WTC11 (cell line): ENCODE results near the gene RPN2. TPM values are rescaled to one million over a fixed set of nuclear protein-coding genes. Genes with fewer than 3 reads are reported as not detected.

Experiments used
- ATAC-seq: fragments of 200-7000 bp; cut with Tn5 transposase; 2 replicates; pipeline ENCODE4 v1.10.0; 2021; ENCODE audit warnings: mild to moderate bottlenecking, moderate library complexity
- CTCF ChIA-PET: fragments of 300-600 bp; sonication (Branson Sonifier 250); formaldehyde crosslinking; loops from one replicate; lab custom pipeline; 2021; ENCODE audit warnings: antibody characterized with exemption; lab: Charles Lee
- POLR2A ChIA-PET: fragments of 350-600 bp; sonication (Branson Sonifier 250); formaldehyde crosslinking; loops from one replicate; lab custom pipeline; 2021; ENCODE audit warnings: antibody characterized with exemption; lab: Charles Lee
- DNase-seq: peaks from one replicate; pipeline ENCODE4 v3.0.0; 2021; ENCODE audit warnings: low spot score
- H3K27ac Mint-ChIP-seq: 2 replicates; pipeline ENCODE4 v1.8.0; 2021; ENCODE audit warnings: mixed read lengths
- H3K27me3 Mint-ChIP-seq: 2 replicates; pipeline ENCODE4 v1.8.0; 2021; ENCODE audit warnings: low read depth, mild to moderate bottlenecking, moderate library complexity, mixed read lengths
- H3K36me3 Mint-ChIP-seq: 2 replicates; pipeline ENCODE4 v1.8.0; 2021; ENCODE audit warnings: mixed read lengths
- H3K4me1 Mint-ChIP-seq: 2 replicates; pipeline ENCODE4 v1.8.0; 2022; ENCODE audit warnings: mixed read lengths
- H3K4me3 Mint-ChIP-seq: 2 replicates; pipeline ENCODE4 v1.8.0; 2021; ENCODE audit warnings: mild to moderate bottlenecking, moderate library complexity, mixed read lengths
- H3K9me3 Mint-ChIP-seq: 2 replicates; pipeline ENCODE4 v1.8.0; 2021; ENCODE audit warnings: mixed read lengths
- ATF1 ChIP-seq: sonication (generic); formaldehyde crosslinking; IDR thresholded peaks from 2 replicates; pipeline ENCODE4 v1.8.1; 2023; ENCODE audit warnings: mild to moderate bottlenecking, moderate library complexity, missing genetic modification reagents
- CBFB ChIP-seq: sonication (generic); formaldehyde crosslinking; IDR thresholded peaks from 2 replicates; pipeline ENCODE4 v1.8.1; 2022; ENCODE audit warnings: mild to moderate bottlenecking, low read depth, missing genetic modification reagents
- EMX1 ChIP-seq: fragments of 250-450 bp; sonication (Bioruptor Pico); IDR thresholded peaks from 2 replicates; pipeline ENCODE4 v1.8.0; 2021; ENCODE audit warnings: mild to moderate bottlenecking
- ESRRA ChIP-seq: sonication (generic); formaldehyde crosslinking; IDR thresholded peaks from 2 replicates; pipeline ENCODE4 v1.8.1; 2022; ENCODE audit warnings: mild to moderate bottlenecking, missing genetic modification reagents, borderline replicate concordance
- ETV6 ChIP-seq: sonication (generic); formaldehyde crosslinking; IDR thresholded peaks from 2 replicates; pipeline ENCODE4 v1.8.1; 2022; ENCODE audit warnings: mild to moderate bottlenecking, missing genetic modification reagents
- FOXJ3 ChIP-seq: sonication (generic); formaldehyde crosslinking; IDR thresholded peaks from 2 replicates; pipeline ENCODE4 v1.9.0; 2021; ENCODE audit warnings: missing genetic modification reagents, mild to moderate bottlenecking, borderline replicate concordance
- IRF1 ChIP-seq: sonication (generic); formaldehyde crosslinking; IDR thresholded peaks from 2 replicates; pipeline ENCODE4 v1.8.0; 2023; ENCODE audit warnings: missing genetic modification reagents
- MAX ChIP-seq: sonication (generic); formaldehyde crosslinking; IDR thresholded peaks from 2 replicates; pipeline ENCODE4 v1.8.0; 2022; ENCODE audit warnings: mild to moderate bottlenecking, missing genetic modification reagents
- NFYB ChIP-seq: sonication (generic); formaldehyde crosslinking; conservative IDR thresholded peaks from 2 replicates; pipeline ENCODE4 v1.8.0; 2022; ENCODE audit warnings: low read depth, missing genetic modification reagents
- NR3C1 ChIP-seq: sonication (generic); formaldehyde crosslinking; conservative IDR thresholded peaks from 2 replicates; pipeline ENCODE4 v1.8.1; 2023; ENCODE audit warnings: low read depth, mild to moderate bottlenecking, missing genetic modification reagents
- ZNF263 ChIP-seq: sonication (generic); formaldehyde crosslinking; IDR thresholded peaks from 2 replicates; pipeline ENCODE4 v1.8.1; 2022; ENCODE audit warnings: low read depth, mild to moderate bottlenecking, moderate library complexity, missing genetic modification reagents
- ZNF317 ChIP-seq: sonication (generic); formaldehyde crosslinking; IDR thresholded peaks from 2 replicates; pipeline ENCODE4 v1.8.1; 2023; ENCODE audit warnings: low read depth, mild to moderate bottlenecking, moderate library complexity, missing genetic modification reagents, borderline replicate concordance
- ZNF396 ChIP-seq: fragments of 250-450 bp; sonication (Bioruptor Pico); IDR thresholded peaks from 2 replicates; pipeline ENCODE4 v1.8.0; 2021; ENCODE audit warnings: mild to moderate bottlenecking, moderate library complexity, borderline replicate concordance
- ZNF425 ChIP-seq: fragments of 250-450 bp; sonication (Bioruptor Pico); conservative IDR thresholded peaks from 2 replicates; pipeline ENCODE4 v1.9.0; 2021; ENCODE audit warnings: mild to moderate bottlenecking
- total RNA-seq: library from RNA; stranded (reverse); gene quantifications from 3 replicates; pipeline ENCODE4 v1.2.3, GENCODE V29; 2021
- TF ChIP-seq, protein P1 (sequence below): sonication (generic); formaldehyde crosslinking; IDR thresholded peaks from 2 replicates; pipeline ENCODE4 v1.8.0; 2022; ENCODE audit warnings: mild to moderate bottlenecking, missing genetic modification reagents
- TF ChIP-seq, protein P2 (sequence below): sonication (generic); formaldehyde crosslinking; IDR thresholded peaks from 2 replicates; pipeline ENCODE4 v1.8.1; 2022; ENCODE audit warnings: low read depth, missing genetic modification reagents, borderline replicate concordance
- TF ChIP-seq, protein P3 (sequence below): sonication (generic); formaldehyde crosslinking; IDR thresholded peaks from 2 replicates; pipeline ENCODE4 v1.8.1; 2023; ENCODE audit warnings: mild to moderate bottlenecking, missing genetic modification reagents, borderline replicate concordance
- TF ChIP-seq, protein P4 (sequence below): fragments of 250-450 bp; sonication (Bioruptor Pico); IDR thresholded peaks from 2 replicates; pipeline ENCODE4 v2.1.2; 2022; ENCODE audit warnings: mild to moderate bottlenecking, moderate library complexity

The RPN2 gene
- total RNA-seq, 1 experiment from 2014 or later: 205 TPM

- H3K27me3 Mint-ChIP-seq: no peaks in the 10 kb centered on the region; the same call in 1 of the 2 replicates
- TF ChIP-seq ZNF317 (CRISPR knock-in tag) (no peak), ZNF263 (CRISPR knock-in tag) (no peak), ZNF396 (CRISPR knock-in tag) (no peak), FOXJ3 (CRISPR knock-in tag) (no peak), NFYB (CRISPR knock-in tag) (no peak), MAX (CRISPR knock-in tag) (no peak), NR3C1 (no peak), ZNF425 (CRISPR knock-in tag) (no peak)
- CTCF ChIA-PET: no interaction called here
- H3K36me3 Mint-ChIP-seq: no peaks in the 10 kb centered on the region
- H3K4me1 Mint-ChIP-seq: no peaks in the 10 kb centered on the region
- H3K27ac Mint-ChIP-seq: no peak overlapping the region
- DNase-seq (no peak), ATAC-seq (no peak)
- H3K9me3 Mint-ChIP-seq: no peaks in the 10 kb centered on the region
- POLR2A ChIA-PET: interaction anchor here (0.8 kb wide), 1 partner anchor 49 kb away, joined by 3 read pairs; no protein-coding TSS in a partner anchor
- H3K4me3 Mint-ChIP-seq: no peak overlapping the region
These were observed 6.3 kb upstream of the RPN2 start for GRCh38 chr20:37172836-37173235.

DNA sequence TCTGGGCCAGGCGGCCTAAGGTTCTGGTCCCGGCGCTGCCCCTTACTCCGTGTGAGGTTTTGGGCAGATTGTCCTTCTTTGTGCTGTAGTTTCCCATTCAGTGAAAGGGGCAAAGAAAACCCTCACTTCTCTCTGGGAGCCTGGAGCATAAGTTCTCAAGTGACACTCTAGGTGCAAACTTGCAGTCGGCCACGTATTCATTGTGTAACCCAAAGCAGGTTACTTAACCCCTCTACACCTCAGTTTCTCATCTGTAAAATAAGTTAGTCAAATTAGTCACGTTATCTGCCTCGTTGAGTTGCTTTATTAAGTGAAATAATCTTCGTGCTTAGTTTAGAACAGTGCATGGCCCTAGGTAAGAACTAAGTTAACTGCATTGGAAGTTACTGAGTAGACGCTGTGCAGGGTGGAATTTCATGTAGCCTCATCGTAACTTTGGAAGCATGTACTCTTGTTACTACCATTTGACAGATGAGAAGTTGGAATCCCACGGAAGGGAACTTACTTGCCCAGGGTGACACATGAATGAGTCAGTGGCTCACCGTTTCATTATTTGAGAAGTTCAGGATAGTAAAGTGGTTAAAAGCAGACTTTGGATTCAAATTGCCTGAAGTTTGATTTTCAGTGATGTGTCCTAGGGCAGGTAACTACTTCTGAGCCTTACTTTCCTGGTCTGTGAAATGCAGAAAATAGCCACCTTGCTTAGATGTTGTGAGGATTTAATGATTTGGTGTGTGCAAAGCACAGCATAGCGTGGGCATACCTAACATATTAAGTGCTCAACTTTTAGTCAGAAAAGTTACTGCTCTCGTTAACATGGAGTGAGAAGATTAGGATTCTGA lies 774 bp downstream of the RPN2 start:
- peaks cover 23% of the 10 kb centered on the region for H3K36me3 Mint-ChIP-seq
- ATAC-seq (no peak), DNase-seq (no peak)
- no peaks in the 10 kb centered on the region; the same call in 1 of the 2 replicates for H3K27me3 Mint-ChIP-seq
- ChIA-PET CTCF (interaction anchor here (0.9 to 3.0 kb wide), 5 partner anchors 11 to 217 kb away, joined by 4 to 43 read pairs (median 7); no protein-coding TSS in a partner anchor), POLR2A (interaction anchor here (1.1 to 2.4 kb wide), 6 partner anchors 10 to 217 kb away, joined by 3 to 19 read pairs (median 6); partner anchors contain the start of gene RBL1)
- no peaks in the 10 kb centered on the region for H3K9me3 Mint-ChIP-seq
- peak overlapping the region; percentile 81 for H3K4me3 Mint-ChIP-seq
- peak overlapping the region; percentile 73 for H3K27ac Mint-ChIP-seq
- peaks cover 14% of the 10 kb centered on the region for H3K4me1 Mint-ChIP-seq
- TF ChIP-seq, protein P1, sequence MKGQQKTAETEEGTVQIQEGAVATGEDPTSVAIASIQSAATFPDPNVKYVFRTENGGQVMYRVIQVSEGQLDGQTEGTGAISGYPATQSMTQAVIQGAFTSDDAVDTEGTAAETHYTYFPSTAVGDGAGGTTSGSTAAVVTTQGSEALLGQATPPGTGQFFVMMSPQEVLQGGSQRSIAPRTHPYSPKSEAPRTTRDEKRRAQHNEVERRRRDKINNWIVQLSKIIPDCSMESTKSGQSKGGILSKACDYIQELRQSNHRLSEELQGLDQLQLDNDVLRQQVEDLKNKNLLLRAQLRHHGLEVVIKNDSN (CRISPR knock-in tag): no peak
- TF ChIP-seq ETV6 (CRISPR knock-in tag) (no peak), ESRRA (CRISPR knock-in tag) (no peak), EMX1 (CRISPR knock-in tag) (no peak), FOXJ3 (CRISPR knock-in tag) (no peak), IRF1 (CRISPR knock-in tag) (no peak), CBFB (CRISPR knock-in tag) (no peak), ATF1 (no peak)
- TF ChIP-seq, protein P2, sequence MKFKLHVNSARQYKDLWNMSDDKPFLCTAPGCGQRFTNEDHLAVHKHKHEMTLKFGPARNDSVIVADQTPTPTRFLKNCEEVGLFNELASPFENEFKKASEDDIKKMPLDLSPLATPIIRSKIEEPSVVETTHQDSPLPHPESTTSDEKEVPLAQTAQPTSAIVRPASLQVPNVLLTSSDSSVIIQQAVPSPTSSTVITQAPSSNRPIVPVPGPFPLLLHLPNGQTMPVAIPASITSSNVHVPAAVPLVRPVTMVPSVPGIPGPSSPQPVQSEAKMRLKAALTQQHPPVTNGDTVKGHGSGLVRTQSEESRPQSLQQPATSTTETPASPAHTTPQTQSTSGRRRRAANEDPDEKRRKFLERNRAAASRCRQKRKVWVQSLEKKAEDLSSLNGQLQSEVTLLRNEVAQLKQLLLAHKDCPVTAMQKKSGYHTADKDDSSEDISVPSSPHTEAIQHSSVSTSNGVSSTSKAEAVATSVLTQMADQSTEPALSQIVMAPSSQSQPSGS (CRISPR knock-in tag): no peak
- TF ChIP-seq, protein P3, sequence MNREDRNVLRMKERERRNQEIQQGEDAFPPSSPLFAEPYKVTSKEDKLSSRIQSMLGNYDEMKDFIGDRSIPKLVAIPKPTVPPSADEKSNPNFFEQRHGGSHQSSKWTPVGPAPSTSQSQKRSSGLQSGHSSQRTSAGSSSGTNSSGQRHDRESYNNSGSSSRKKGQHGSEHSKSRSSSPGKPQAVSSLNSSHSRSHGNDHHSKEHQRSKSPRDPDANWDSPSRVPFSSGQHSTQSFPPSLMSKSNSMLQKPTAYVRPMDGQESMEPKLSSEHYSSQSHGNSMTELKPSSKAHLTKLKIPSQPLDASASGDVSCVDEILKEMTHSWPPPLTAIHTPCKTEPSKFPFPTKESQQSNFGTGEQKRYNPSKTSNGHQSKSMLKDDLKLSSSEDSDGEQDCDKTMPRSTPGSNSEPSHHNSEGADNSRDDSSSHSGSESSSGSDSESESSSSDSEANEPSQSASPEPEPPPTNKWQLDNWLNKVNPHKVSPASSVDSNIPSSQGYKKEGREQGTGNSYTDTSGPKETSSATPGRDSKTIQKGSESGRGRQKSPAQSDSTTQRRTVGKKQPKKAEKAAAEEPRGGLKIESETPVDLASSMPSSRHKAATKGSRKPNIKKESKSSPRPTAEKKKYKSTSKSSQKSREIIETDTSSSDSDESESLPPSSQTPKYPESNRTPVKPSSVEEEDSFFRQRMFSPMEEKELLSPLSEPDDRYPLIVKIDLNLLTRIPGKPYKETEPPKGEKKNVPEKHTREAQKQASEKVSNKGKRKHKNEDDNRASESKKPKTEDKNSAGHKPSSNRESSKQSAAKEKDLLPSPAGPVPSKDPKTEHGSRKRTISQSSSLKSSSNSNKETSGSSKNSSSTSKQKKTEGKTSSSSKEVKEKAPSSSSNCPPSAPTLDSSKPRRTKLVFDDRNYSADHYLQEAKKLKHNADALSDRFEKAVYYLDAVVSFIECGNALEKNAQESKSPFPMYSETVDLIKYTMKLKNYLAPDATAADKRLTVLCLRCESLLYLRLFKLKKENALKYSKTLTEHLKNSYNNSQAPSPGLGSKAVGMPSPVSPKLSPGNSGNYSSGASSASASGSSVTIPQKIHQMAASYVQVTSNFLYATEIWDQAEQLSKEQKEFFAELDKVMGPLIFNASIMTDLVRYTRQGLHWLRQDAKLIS (CRISPR knock-in tag): no peak
- TF ChIP-seq, protein P4, sequence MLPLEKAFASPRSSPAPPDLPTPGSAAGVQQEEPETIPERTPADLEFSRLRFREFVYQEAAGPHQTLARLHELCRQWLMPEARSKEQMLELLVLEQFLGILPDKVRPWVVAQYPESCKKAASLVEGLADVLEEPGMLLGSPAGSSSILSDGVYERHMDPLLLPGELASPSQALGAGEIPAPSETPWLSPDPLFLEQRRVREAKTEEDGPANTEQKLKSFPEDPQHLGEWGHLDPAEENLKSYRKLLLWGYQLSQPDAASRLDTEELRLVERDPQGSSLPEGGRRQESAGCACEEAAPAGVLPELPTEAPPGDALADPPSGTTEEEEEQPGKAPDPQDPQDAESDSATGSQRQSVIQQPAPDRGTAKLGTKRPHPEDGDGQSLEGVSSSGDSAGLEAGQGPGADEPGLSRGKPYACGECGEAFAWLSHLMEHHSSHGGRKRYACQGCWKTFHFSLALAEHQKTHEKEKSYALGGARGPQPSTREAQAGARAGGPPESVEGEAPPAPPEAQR: no peak
